ENCODE results near the gene RAB7B. TPM values are rescaled to one million over a fixed set of nuclear protein-coding genes. Genes with fewer than 3 reads are reported as not detected.

Gene RAB7B
- total RNA-seq, 2 donors from 2014 or later, result 16.1 to 17.5 TPM

DNA sequence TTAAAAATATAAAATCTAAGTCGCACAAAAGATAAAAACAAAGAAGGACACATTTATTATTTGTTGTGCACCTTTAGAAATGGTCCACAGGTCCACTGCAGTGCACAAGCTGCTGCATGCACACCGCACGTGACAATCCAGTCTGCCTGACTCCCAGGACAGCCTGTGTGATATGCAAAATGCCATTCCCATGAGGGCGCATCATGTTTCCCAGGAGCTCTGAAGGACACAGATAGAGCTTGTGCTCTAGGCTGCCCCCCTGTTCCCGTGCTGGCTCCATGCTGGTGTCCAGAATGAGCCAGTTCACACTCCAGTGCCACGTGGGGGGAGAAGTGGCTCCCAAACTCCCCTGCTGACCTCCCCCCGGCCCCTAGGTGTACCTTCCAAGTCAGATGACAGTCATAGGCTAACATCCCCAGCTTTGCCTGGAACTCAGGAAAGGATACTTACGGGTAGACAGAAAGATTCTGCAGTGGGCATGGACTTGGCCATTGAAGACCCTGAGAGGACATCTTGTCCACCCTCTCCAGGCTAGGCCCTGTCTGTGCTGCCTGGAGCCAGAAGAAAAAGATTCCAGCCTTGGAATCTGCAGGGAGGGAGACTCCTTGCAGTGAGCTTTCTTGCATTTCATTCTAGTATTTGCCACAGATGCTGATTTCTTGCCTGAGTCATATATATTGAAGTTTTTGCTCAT, 26.3 kb downstream of the RAB7B start:
- Histone ChIP-seq H3K27me3 (replicated peaks; ENCODE audit: insufficient read depth) (no peaks in the 10 kb centered on the region), H3K27ac (no peak overlapping the region), H3K36me3 (no peaks in the 10 kb centered on the region), H3K4me3 (no peak overlapping the region), H3K4me1 (replicated peaks) (no peaks in the 10 kb centered on the region), H3K9me3 (no peaks in the 10 kb centered on the region)
- no peak for TF ChIP-seq POLR2AphosphoS5 (IDR thresholded peaks at IDR 0.05)
- no peak for TF ChIP-seq POLR2A (IDR thresholded peaks at IDR 0.05)
- TF ChIP-seq, protein P1, sequence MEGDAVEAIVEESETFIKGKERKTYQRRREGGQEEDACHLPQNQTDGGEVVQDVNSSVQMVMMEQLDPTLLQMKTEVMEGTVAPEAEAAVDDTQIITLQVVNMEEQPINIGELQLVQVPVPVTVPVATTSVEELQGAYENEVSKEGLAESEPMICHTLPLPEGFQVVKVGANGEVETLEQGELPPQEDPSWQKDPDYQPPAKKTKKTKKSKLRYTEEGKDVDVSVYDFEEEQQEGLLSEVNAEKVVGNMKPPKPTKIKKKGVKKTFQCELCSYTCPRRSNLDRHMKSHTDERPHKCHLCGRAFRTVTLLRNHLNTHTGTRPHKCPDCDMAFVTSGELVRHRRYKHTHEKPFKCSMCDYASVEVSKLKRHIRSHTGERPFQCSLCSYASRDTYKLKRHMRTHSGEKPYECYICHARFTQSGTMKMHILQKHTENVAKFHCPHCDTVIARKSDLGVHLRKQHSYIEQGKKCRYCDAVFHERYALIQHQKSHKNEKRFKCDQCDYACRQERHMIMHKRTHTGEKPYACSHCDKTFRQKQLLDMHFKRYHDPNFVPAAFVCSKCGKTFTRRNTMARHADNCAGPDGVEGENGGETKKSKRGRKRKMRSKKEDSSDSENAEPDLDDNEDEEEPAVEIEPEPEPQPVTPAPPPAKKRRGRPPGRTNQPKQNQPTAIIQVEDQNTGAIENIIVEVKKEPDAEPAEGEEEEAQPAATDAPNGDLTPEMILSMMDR (IDR thresholded peaks at IDR 0.05), result no peak
- no peak for DNase-seq (ENCODE audit: low spot score)
- intact Hi-C loops (cut with DNase I), result loop anchor here (1.0 to 5.0 kb wide), 3 partner anchors 58 to 315 kb away; no protein-coding TSS in a partner anchor
- WGBS, result 44% methylated on average over 8 of the region's 8 CpGs

DNA sequence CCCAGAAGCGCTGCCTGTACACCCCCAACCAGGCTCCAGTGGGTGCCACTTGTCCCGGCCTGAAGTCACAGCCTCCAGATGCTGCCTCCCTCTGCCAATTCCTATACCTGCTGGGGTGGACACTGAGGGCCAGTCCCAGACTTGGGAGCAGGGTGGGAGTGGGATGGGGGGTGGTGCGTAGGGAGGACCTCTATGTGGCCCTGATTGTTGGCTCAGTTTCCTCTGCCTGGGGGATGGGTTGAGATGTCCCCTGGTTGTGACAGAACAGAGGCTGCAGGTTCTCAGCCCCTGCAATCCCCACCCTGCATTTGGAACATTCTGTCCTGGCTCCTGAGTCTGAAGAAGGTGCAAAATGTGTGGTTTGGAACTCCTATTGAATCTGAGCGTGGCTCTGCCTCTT, 27.2 kb downstream of the RAB7B start:
- no peak for DNase-seq (ENCODE audit: low spot score)
- intact Hi-C loops (cut with DNase I), result loop anchor here (2.0 to 5.0 kb wide), 2 partner anchors 183 to 314 kb away; no protein-coding TSS in a partner anchor
- TF ChIP-seq POLR2AphosphoS5 (IDR thresholded peaks at IDR 0.05) (no peak), POLR2A (IDR thresholded peaks at IDR 0.05) (no peak)
- TF ChIP-seq, protein P1 (IDR thresholded peaks at IDR 0.05), result no peak
- Histone ChIP-seq H3K36me3 (no peaks in the 10 kb centered on the region), H3K27ac (no peak overlapping the region), H3K9me3 (no peaks in the 10 kb centered on the region), H3K27me3 (replicated peaks; ENCODE audit: insufficient read depth) (no peaks in the 10 kb centered on the region), H3K4me1 (replicated peaks) (no peaks in the 10 kb centered on the region), H3K4me3 (no peak overlapping the region)
- 81% methylated on average over 4 of the region's 4 CpGs for WGBS

DNA sequence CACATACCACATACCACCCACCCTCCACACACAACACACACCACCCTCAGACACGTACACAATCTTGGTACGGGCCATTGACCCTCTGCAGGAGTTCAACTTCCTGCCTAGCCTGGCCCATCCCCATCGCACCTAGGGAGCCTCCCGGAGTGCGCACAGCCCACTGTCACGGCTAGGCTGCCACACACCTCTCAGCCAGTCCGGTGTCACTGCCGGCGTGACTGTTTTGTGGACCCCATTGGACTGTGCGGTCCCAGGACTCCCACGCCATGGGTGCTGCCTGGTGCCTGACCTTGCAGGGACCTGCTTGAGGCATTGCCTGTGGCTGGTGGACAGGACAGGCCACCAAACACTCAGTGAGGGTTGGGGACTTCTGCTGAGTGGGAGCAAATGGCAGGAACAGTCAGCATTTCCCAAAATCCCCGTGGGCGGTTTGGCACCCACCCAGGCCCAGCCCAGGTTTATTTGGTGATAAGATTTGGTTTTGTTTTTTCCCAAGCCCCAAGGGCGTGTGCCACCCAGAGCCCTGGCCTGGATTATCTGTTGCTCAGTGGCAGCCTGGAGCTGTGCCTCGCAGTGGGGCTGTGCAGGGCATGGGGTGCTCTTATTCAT, 27.7 kb downstream of the RAB7B start:
- no peak overlapping the region for H3K27ac ChIP-seq
- H3K27me3 ChIP-seq (replicated peaks; ENCODE audit: insufficient read depth), result no peaks in the 10 kb centered on the region
- no peaks in the 10 kb centered on the region for H3K9me3 ChIP-seq
- WGBS, result 51% methylated on average over 9 of the region's 15 CpGs
- intact Hi-C loops (cut with DNase I), result loop anchor here (5.0 kb wide), 1 partner anchor 313 kb away; no protein-coding TSS in a partner anchor
- H3K4me3 ChIP-seq, result no peak overlapping the region
- DNase-seq (ENCODE audit: low spot score), result no peak
- no peaks in the 10 kb centered on the region for H3K36me3 ChIP-seq
- TF ChIP-seq POLR2A (IDR thresholded peaks at IDR 0.05) (no peak), POLR2AphosphoS5 (IDR thresholded peaks at IDR 0.05) (no peak)
- TF ChIP-seq, protein P1 (IDR thresholded peaks at IDR 0.05), result no peak
- no peaks in the 10 kb centered on the region for H3K4me1 ChIP-seq (replicated peaks)

DNA sequence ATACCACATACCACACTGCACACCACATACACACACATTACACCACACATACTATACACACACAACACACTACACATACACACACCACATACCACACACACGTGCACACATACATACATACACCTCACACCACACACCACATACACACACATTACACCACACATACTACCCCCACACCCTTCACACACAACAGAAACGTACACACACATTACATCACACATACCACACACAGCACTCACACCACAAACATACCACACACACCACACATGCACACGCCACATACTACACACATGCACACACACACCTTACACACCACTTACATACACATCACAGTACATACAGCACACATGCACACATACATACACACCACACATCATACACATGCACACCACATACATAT, 28.5 kb downstream of the RAB7B start:
- intact Hi-C loops (cut with DNase I), result loop anchor here (5.0 kb wide), 1 partner anchor 312 kb away; no protein-coding TSS in a partner anchor
- H3K27ac ChIP-seq, result no peak overlapping the region

More for the DNA sequence above, 28.5 kb downstream of the RAB7B start:
- no peak for DNase-seq (ENCODE audit: low spot score)
- TF ChIP-seq POLR2A (IDR thresholded peaks at IDR 0.05), result no peak
- TF ChIP-seq, protein P1 (IDR thresholded peaks at IDR 0.05), result no peak
- Histone ChIP-seq H3K27me3 (replicated peaks; ENCODE audit: insufficient read depth) (no peaks in the 10 kb centered on the region), H3K4me3 (no peak overlapping the region), H3K4me1 (replicated peaks) (no peaks in the 10 kb centered on the region), H3K36me3 (no peaks in the 10 kb centered on the region), H3K9me3 (no peaks in the 10 kb centered on the region)
- 83% methylated on average over 3 of the region's 3 CpGs for WGBS
